NT2/D1 (cell line): ENCODE measurements around the gene WBP1.

Experiments used
- SUZ12 ChIP-seq: IDR thresholded peaks from 2 replicates; pipeline ENCODE4 v1.6.1; 2011; ENCODE audit not compliant: insufficient read length, insufficient read depth; ENCODE audit errors: extremely low read depth
- YY1 ChIP-seq: IDR thresholded peaks from 2 replicates; pipeline ENCODE4 v1.6.1; 2011; ENCODE audit not compliant: insufficient read length, insufficient read depth

- TF ChIP-seq YY1 (no peak), SUZ12 (no peak)
Observed at GRCh38 chr2:74447230-74447999, 10.8 kb upstream of the WBP1 start.
